Trophoblast cell (in vitro differentiated cells and primary cell): ENCODE measurements around the gene NEU1.
"Not testable (repeated sequence)": the region's sequence is repeated elsewhere in the genome, so short reads cannot be mapped to it uniquely, and the experiment has no call there.

ENCODE experiments used
- DNase-seq, 2 donors: peaks; one replicate each; pipeline ENCODE4 v3.0.0-alpha.2; 2016
- H2AFZ ChIP-seq: 2 replicates; pipeline ENCODE4 v1.6.1; 2013; ENCODE audit warnings: low read length, moderate library complexity, mild to moderate bottlenecking; ENCODE audit not compliant: insufficient read depth, poor library complexity
- H2AK5ac ChIP-seq: 2 replicates; pipeline ENCODE4 v1.6.1; 2013; ENCODE audit warnings: mild to moderate bottlenecking, low read length
- H2BK120ac ChIP-seq: 2 replicates; pipeline ENCODE4 v1.6.1; 2013; ENCODE audit warnings: low read length, mild to moderate bottlenecking, moderate library complexity; ENCODE audit not compliant: insufficient read depth, poor library complexity
- H2BK12ac ChIP-seq: 2 replicates; pipeline ENCODE4 v1.6.1; 2013; ENCODE audit warnings: mild to moderate bottlenecking, low read length, moderate library complexity
- H2BK5ac ChIP-seq: 2 replicates; pipeline ENCODE4 v1.6.1; 2013; ENCODE audit warnings: low read length, low read depth, moderate library complexity, mild to moderate bottlenecking; ENCODE audit not compliant: poor library complexity
- H3K14ac ChIP-seq: 2 replicates; pipeline ENCODE4 v1.6.1; 2013; ENCODE audit warnings: mild to moderate bottlenecking, low read length
- H3K18ac ChIP-seq: 2 replicates; pipeline ENCODE4 v1.6.1; 2013; ENCODE audit warnings: mild to moderate bottlenecking, low read length
- H3K23ac ChIP-seq: 2 replicates; pipeline ENCODE4 v1.6.1; 2013; ENCODE audit warnings: low read length
- H3K27ac ChIP-seq: 2 replicates; pipeline ENCODE4 v1.5.1; 2013; ENCODE audit warnings: low read depth, mild to moderate bottlenecking, inconsistent platforms, low read length, moderate library complexity
- H3K27me3 ChIP-seq: 2 replicates; pipeline ENCODE4 v1.6.1; 2013; ENCODE audit warnings: inconsistent platforms, mild to moderate bottlenecking, low read length, moderate library complexity; ENCODE audit not compliant: insufficient read depth
- H3K36me3 ChIP-seq, 2 experiments: 1 replicate in 1 of 2; 2 replicates in 1 of 2; pipeline ENCODE4 v1.6.1; 2013; ENCODE audit warnings: low read length in 2 of 2, mild to moderate bottlenecking in 2 of 2, moderate library complexity in 1 of 2; ENCODE audit not compliant: insufficient read depth in 2 of 2, control insufficient read depth in 1 of 2
- H3K4ac ChIP-seq: 2 replicates; pipeline ENCODE4 v1.6.1; 2013; ENCODE audit warnings: low read depth, mild to moderate bottlenecking, low read length, moderate library complexity
- H3K4me1 ChIP-seq, 2 experiments: 1 replicate in 1 of 2; 2 replicates in 1 of 2; pipeline ENCODE4 v1.6.1; 2013; ENCODE audit warnings: low read length in 2 of 2, mild to moderate bottlenecking in 2 of 2, moderate library complexity in 1 of 2; ENCODE audit not compliant: insufficient read depth in 2 of 2, control insufficient read depth in 1 of 2
- H3K4me2 ChIP-seq: 2 replicates; pipeline ENCODE4 v1.6.1; 2013; ENCODE audit warnings: inconsistent platforms, mild to moderate bottlenecking, low read length, moderate library complexity
- H3K4me3 ChIP-seq: 2 replicates; pipeline ENCODE4 v1.5.1; 2013; ENCODE audit warnings: mild to moderate bottlenecking, low read depth, low read length, inconsistent platforms
- H3K79me1 ChIP-seq: one replicate; pipeline ENCODE4 v1.6.1; 2013; ENCODE audit warnings: low read length
- H3K79me2 ChIP-seq: 2 replicates; pipeline ENCODE4 v1.6.1; 2013; ENCODE audit warnings: low read length, mild to moderate bottlenecking; ENCODE audit not compliant: control insufficient read depth, insufficient read depth, poor library complexity
- H3K9ac ChIP-seq: 2 replicates; pipeline ENCODE4 v1.6.1; 2013; ENCODE audit warnings: mild to moderate bottlenecking, low read length
- H3K9me3 ChIP-seq: 2 replicates; pipeline ENCODE4 v1.6.1; 2013; ENCODE audit warnings: low read depth, mild to moderate bottlenecking, control low read depth, inconsistent platforms, low read length; ENCODE audit not compliant: insufficient read depth
- H4K12ac ChIP-seq: 2 replicates; pipeline ENCODE4 v1.6.1; 2013; ENCODE audit warnings: low read depth, mild to moderate bottlenecking, low read length, moderate library complexity
- H4K8ac ChIP-seq: 2 replicates; pipeline ENCODE4 v1.6.1; 2013; ENCODE audit warnings: low read depth, mild to moderate bottlenecking, low read length, moderate library complexity
- H4K91ac ChIP-seq: one replicate; pipeline ENCODE4 v1.6.1; 2013; ENCODE audit warnings: low read depth, mild to moderate bottlenecking, low read length, moderate library complexity
- WGBS: extraction: QIAGEN DNeasy Blood & Tissue Kit; methylation state at CpG from one replicate; pipeline ENCODE4 v1.1.7; 2013; ENCODE audit warnings: missing lambda C conversion rate; ENCODE audit not compliant: insufficient read length, insufficient coverage; ENCODE audit errors: extremely low coverage; 5-methylcytosine and 5-hydroxymethylcytosine counted together

NEU1 gene

DNA sequence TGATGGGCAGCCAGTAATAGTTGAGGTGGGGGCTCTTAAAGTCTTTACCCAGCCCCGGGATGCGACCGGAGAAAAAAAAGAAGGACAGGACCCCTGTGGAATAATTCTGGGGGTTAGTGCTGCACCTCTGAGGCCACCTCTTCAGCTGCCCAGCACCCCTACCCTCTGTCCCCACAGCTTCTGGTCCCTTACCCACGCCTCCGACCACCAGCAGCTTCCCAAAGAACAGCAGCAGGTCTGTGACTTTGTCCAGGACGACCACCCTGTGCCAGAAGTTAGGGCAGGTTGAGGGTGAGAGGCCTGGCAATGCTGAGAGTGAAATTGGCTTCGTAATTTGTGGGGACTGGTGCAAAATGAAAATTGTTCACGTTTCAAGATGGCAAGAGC lies 2.2 kb upstream of the NEU1 start:
- Histone ChIP-seq H3K36me3 (peaks cover 9 to 14% of the 10 kb centered on the region in 2 experiments), H3K27ac (no peak overlapping the region), H4K12ac (no peak overlapping the region), H3K4ac (no peak overlapping the region), H2BK12ac (peak overlapping the region; percentile 72), H3K9ac (no peak overlapping the region), H3K9me3 (no peaks in the 10 kb centered on the region), H3K27me3 (no peaks in the 10 kb centered on the region), H2AK5ac (no peak overlapping the region), H3K14ac (peak overlapping the region; percentile 11), H2AFZ (no peak overlapping the region), H3K4me3 (no peak overlapping the region), H2BK120ac (peak overlapping the region; percentile 17), H2BK5ac (no peak overlapping the region), H3K18ac (no peak overlapping the region), H3K4me1 (peaks cover 10 to 18% of the 10 kb centered on the region in 2 experiments), H3K4me2 (no peak overlapping the region), H4K8ac (no peak overlapping the region), H3K79me1 (peaks cover 8% of the 10 kb centered on the region), H3K79me2 (peaks cover 6% of the 10 kb centered on the region), H3K23ac (no peak overlapping the region), H4K91ac (peak overlapping the region; percentile 34)
- no peak for DNase-seq
- no CpG with 5 or more reads among the region's 8 CpGs for WGBS

GRCh38 chr6:31864123-31864562 lies 1.5 kb upstream of the NEU1 start:
- not testable (repeated sequence) for H3K23ac ChIP-seq, H2BK5ac ChIP-seq, H2BK120ac ChIP-seq, H3K79me1 ChIP-seq, H3K79me2 ChIP-seq, DNase-seq, H3K27me3 ChIP-seq, H3K4ac ChIP-seq, H4K8ac ChIP-seq, H2AFZ ChIP-seq, H4K91ac ChIP-seq, H4K12ac ChIP-seq, H3K18ac ChIP-seq, H3K27ac ChIP-seq, H2BK12ac ChIP-seq, H2AK5ac ChIP-seq, H3K4me3 ChIP-seq, H3K9me3 ChIP-seq, H3K14ac ChIP-seq, H3K9ac ChIP-seq
- Histone ChIP-seq H3K4me2 (peak overlapping the region; percentile 90), H3K36me3 (peaks cover 16 to 20% of the 10 kb centered on the region in 2 experiments), H3K4me1 (peaks cover 10 to 18% of the 10 kb centered on the region in 2 experiments)
- WGBS, result no CpG with 5 or more reads among the region's 16 CpGs

- Histone ChIP-seq H2AK5ac (peak overlapping the region; percentile 64), H3K27me3 (no peaks in the 10 kb centered on the region), H3K4me3 (peak overlapping the region; percentile 79), H3K9me3 (no peaks in the 10 kb centered on the region), H2BK12ac (no peak overlapping the region), H3K79me2 (peaks cover 6% of the 10 kb centered on the region), H3K9ac (peak overlapping the region; percentile 57), H2AFZ (peak overlapping the region; percentile 89), H3K4me2 (peak overlapping the region; percentile 94), H3K14ac (peak overlapping the region; percentile 89), H3K27ac (no peak overlapping the region), H3K18ac (peak overlapping the region; percentile 80), H4K12ac (no peak overlapping the region), H2BK5ac (peak overlapping the region; percentile 85), H2BK120ac (peak overlapping the region; percentile 77), H3K36me3 (peaks cover 25 to 32% of the 10 kb centered on the region in 2 experiments), H4K91ac (peak overlapping the region; percentile 59), H4K8ac (peak overlapping the region; percentile 67), H3K79me1 (peaks cover 8% of the 10 kb centered on the region), H3K4me1 (peaks cover 10 to 18% of the 10 kb centered on the region in 2 experiments), H3K23ac (no peak overlapping the region), H3K4ac (peak overlapping the region; percentile 82)
- DNase-seq, result no peak
- no CpG with 5 or more reads among the region's 17 CpGs for WGBS
These were observed 690 bp downstream of the NEU1 start for GRCh38 chr6:31861919-31862343.

- no peak overlapping the region for H2BK5ac ChIP-seq
- H3K9me3 ChIP-seq, result no peaks in the 10 kb centered on the region
- peaks cover 6% of the 10 kb centered on the region for H3K79me2 ChIP-seq
- H3K27me3 ChIP-seq, result no peaks in the 10 kb centered on the region
- no peak overlapping the region for H3K14ac ChIP-seq
- no peak overlapping the region for H3K27ac ChIP-seq
- H3K79me1 ChIP-seq, result peaks cover 8% of the 10 kb centered on the region
- no peak overlapping the region for H3K4ac ChIP-seq
- no peak overlapping the region for H3K4me2 ChIP-seq
- H4K12ac ChIP-seq, result no peak overlapping the region
- no peak overlapping the region for H2AFZ ChIP-seq
- no peak overlapping the region for H3K4me3 ChIP-seq
- H2AK5ac ChIP-seq, result no peak overlapping the region
- peaks cover 25 to 32% of the 10 kb centered on the region in 2 experiments for H3K36me3 ChIP-seq
- no peak overlapping the region for H4K8ac ChIP-seq
- H3K18ac ChIP-seq, result no peak overlapping the region
- H3K23ac ChIP-seq, result no peak overlapping the region
- no peak overlapping the region for H2BK12ac ChIP-seq
- peaks cover 10 to 18% of the 10 kb centered on the region in 2 experiments for H3K4me1 ChIP-seq
- H3K9ac ChIP-seq, result no peak overlapping the region
- H2BK120ac ChIP-seq, result no peak overlapping the region
- DNase-seq, result no peak
- no CpG with 5 or more reads among the region's 7 CpGs for WGBS
- H4K91ac ChIP-seq, result no peak overlapping the region
These were observed 1.5 kb downstream of the NEU1 start for GRCh38 chr6:31861150-31861549.
